A549 (cell line): Measurements from ENCODE around the gene IL6ST. TPM values are rescaled to one million over a fixed set of nuclear protein-coding genes. Genes with fewer than 3 reads are reported as not detected.

Source experiments
- ATAC-seq, 2 experiments: fragments of 200-7000 bp in 1 of 2; fragments of >200 bp in 1 of 2; cut with Nextera tagmentation in 1 of 2; cut with Tn5 transposase in 1 of 2; 3 replicates each; pipeline versions ENCODE4 v1.8.0 to v1.9.1; 2018 to 2020; ENCODE audit warnings: mild to moderate bottlenecking in 1 of 2, moderate library complexity in 1 of 2
- CTCF ChIA-PET: fragments of 300-600 bp; sonication (Branson Sonifier 250); formaldehyde crosslinking; extraction: SDS; loops from one replicate; lab custom pipeline; 2021; ENCODE audit warnings: antibody characterized with exemption, inconsistent platforms; lab: Yijun Ruan, JAX
- POLR2A ChIA-PET: fragments of 350-600 bp; formaldehyde crosslinking; extraction: SDS; loops from one replicate; lab custom pipeline; 2021; ENCODE audit warnings: antibody characterized with exemption, inconsistent platforms; lab: Yijun Ruan, JAX
- DNase-seq, 2 experiments: peaks; one replicate each; pipeline versions ENCODE4 v3.0.0 to v3.0.0-alpha.2; 2011 to 2016; ENCODE audit warnings: low read depth in 1 of 2, low spot score in 1 of 2
- FAIRE-seq: peaks from 2 replicates; lab custom pipeline; 2011; peaks lifted over from hg19 to GRCh38; lab: Jason Lieb, UNC
- H3K27ac ChIP-seq, 2 experiments: fragments of >200 bp; sonication (Bioruptor Twin); formaldehyde crosslinking; 3 replicates each; pipeline ENCODE4 v1.5.1; 2016 to 2017
- H3K4me1 ChIP-seq: fragments of >200 bp; sonication (Bioruptor Twin); formaldehyde crosslinking; 3 replicates; pipeline ENCODE4 v1.6.1; 2016
- H3K4me2 ChIP-seq: fragments of >200 bp; sonication (Bioruptor Twin); formaldehyde crosslinking; 3 replicates; pipeline ENCODE4 v1.6.1; 2016
- H3K4me3 ChIP-seq: fragments of >200 bp; sonication (Bioruptor Twin); formaldehyde crosslinking; 3 replicates; pipeline ENCODE4 v1.5.1; 2016
- H3K9me3 ChIP-seq: fragments of >200 bp; sonication (Bioruptor Twin); formaldehyde crosslinking; 3 replicates; pipeline ENCODE4 v1.6.1; 2016
- CBX8 ChIP-seq: fragments of 200-600 bp; sonication (generic); IDR thresholded peaks from 2 replicates; pipeline ENCODE4 v1.6.1; 2016
- CHD2 ChIP-seq: fragments of 150-350 bp; IDR thresholded peaks from 2 replicates; pipeline ENCODE4 v1.6.1; 2014; ENCODE audit warnings: low read length; ENCODE audit not compliant: partially characterized antibody
- CHD4 ChIP-seq: fragments of 200-600 bp; sonication (generic); IDR thresholded peaks from 2 replicates; pipeline ENCODE4 v1.6.1; 2016; ENCODE audit warnings: antibody characterized with exemption, mild to moderate bottlenecking, borderline replicate concordance
- EHMT2 ChIP-seq: fragments of 200-600 bp; sonication (generic); IDR thresholded peaks from 2 replicates; pipeline ENCODE4 v1.6.1; 2016; ENCODE audit warnings: antibody characterized with exemption, low read depth, mild to moderate bottlenecking, moderate library complexity
- EP300 ChIP-seq, 2 experiments: fragments of >200 bp; sonication (Bioruptor Twin); formaldehyde crosslinking; IDR thresholded peaks; 2 replicates in 1 of 2; 3 replicates in 1 of 2; pipeline ENCODE4 v1.6.1; 2016 to 2017
- FOSB ChIP-seq: fragments of 250-450 bp; sonication (Bioruptor Pico); IDR thresholded peaks from 2 replicates; pipeline ENCODE4 v1.5.0; 2020; ENCODE audit warnings: mild to moderate bottlenecking, moderate library complexity
- GATA3 ChIP-seq: IDR thresholded peaks from 2 replicates; pipeline ENCODE4 v1.6.1; 2012; ENCODE audit warnings: borderline replicate concordance
- HEYL ChIP-seq: fragments of 250-450 bp; sonication (Bioruptor Pico); IDR thresholded peaks from 2 replicates; pipeline ENCODE4 v1.8.0; 2021; ENCODE audit warnings: mild to moderate bottlenecking, moderate library complexity
- HOXA7 ChIP-seq: fragments of 250-450 bp; sonication (Bioruptor Pico); IDR thresholded peaks from 2 replicates; pipeline ENCODE4 v1.5.0; 2020; ENCODE audit warnings: mild to moderate bottlenecking, moderate library complexity
- KDM5A ChIP-seq: fragments of 200-600 bp; sonication (generic); IDR thresholded peaks from 2 replicates; pipeline ENCODE4 v1.6.1; 2016; ENCODE audit warnings: antibody characterized with exemption, mild to moderate bottlenecking
- NPAS2 ChIP-seq: fragments of 250-450 bp; sonication (Bioruptor Pico); IDR thresholded peaks from 2 replicates; pipeline ENCODE4 v1.8.0; 2022; ENCODE audit warnings: mild to moderate bottlenecking, moderate library complexity, borderline replicate concordance
- NR3C1 ChIP-seq: fragments of >200 bp; sonication (Bioruptor Twin); formaldehyde crosslinking; IDR thresholded peaks from 3 replicates; pipeline ENCODE4 v1.6.1; 2017
- POLR2AphosphoS2 ChIP-seq: conservative IDR thresholded peaks from 2 replicates; pipeline ENCODE4 v1.6.1; 2012; ENCODE audit warnings: low read length, improper control_type of control experiment, inconsistent platforms
- RFX5 ChIP-seq: fragments of 450-650 bp; IDR thresholded peaks from 2 replicates; pipeline ENCODE4 v1.7.1; 2014; ENCODE audit warnings: antibody characterized with exemption, mild to moderate bottlenecking, moderate library complexity
- RNF2 ChIP-seq: fragments of 200-600 bp; sonication (generic); IDR thresholded peaks from 2 replicates; pipeline ENCODE4 v1.6.1; 2016; ENCODE audit warnings: low read depth, mild to moderate bottlenecking, antibody characterized with exemption, moderate library complexity, borderline replicate concordance
- ZC3H11A ChIP-seq: fragments of 450-650 bp; IDR thresholded peaks from 2 replicates; pipeline ENCODE4 v1.6.1; 2014; ENCODE audit warnings: antibody characterized with exemption, mild to moderate bottlenecking
- ZFP36 ChIP-seq: fragments of 450-650 bp; IDR thresholded peaks from 2 replicates; pipeline ENCODE4 v1.6.1; 2014; ENCODE audit warnings: borderline replicate concordance; ENCODE audit not compliant: partially characterized antibody
- ZSCAN20 ChIP-seq: fragments of 250-450 bp; sonication (Bioruptor Pico); IDR thresholded peaks from 2 replicates; pipeline ENCODE4 v1.8.0; 2022; ENCODE audit warnings: mild to moderate bottlenecking, moderate library complexity
- WGBS: methylation state at CpG from one replicate; pipeline ENCODE4 v1.1.6; 2017; ENCODE audit errors: missing lambda C conversion rate; 5-methylcytosine and 5-hydroxymethylcytosine counted together
- polyA plus RNA-seq, 4 experiments: library from polyadenylated mRNA; depleted of rRNA in 3 of 4; stranded (reverse); fragments of >200 nt; fragmentation: RNase III in 1 of 4; extraction: RNeasy Plus Mini Kit Qiagen cat#74134 plus additional on column Dnase treatment in 1 of 4; gene quantifications; 2 replicates in 3 of 4; 3 replicates in 1 of 4; pipeline ENCODE4 v1.2.3, GENCODE V29; 2011 to 2017
- TF ChIP-seq, protein P1 (sequence below): fragments of 250-450 bp; sonication (Bioruptor Pico); IDR thresholded peaks from 2 replicates; pipeline ENCODE4 v1.5.0; 2020; ENCODE audit warnings: low read depth, mild to moderate bottlenecking, moderate library complexity
- TF ChIP-seq, protein P2 (sequence below): fragments of >200 bp; sonication (Bioruptor Twin); formaldehyde crosslinking; IDR thresholded peaks from 3 replicates; pipeline ENCODE4 v1.6.1; 2016
- TF ChIP-seq, protein P3 (sequence below): IDR thresholded peaks from 2 replicates; pipeline ENCODE4 v1.6.1; 2012
- TF ChIP-seq, protein P4 (sequence below): IDR thresholded peaks from 2 replicates; pipeline ENCODE4 v1.6.1; 2012
- TF ChIP-seq, protein P5 (sequence below): fragments of 450-650 bp; IDR thresholded peaks from 2 replicates; pipeline ENCODE4 v1.6.1; 2014; ENCODE audit warnings: antibody characterized with exemption

Gene IL6ST
- polyA plus RNA-seq, 2 of the 4 experiments (the other 2 are of a cell fraction) = 46.2 to 183 TPM

DNA sequence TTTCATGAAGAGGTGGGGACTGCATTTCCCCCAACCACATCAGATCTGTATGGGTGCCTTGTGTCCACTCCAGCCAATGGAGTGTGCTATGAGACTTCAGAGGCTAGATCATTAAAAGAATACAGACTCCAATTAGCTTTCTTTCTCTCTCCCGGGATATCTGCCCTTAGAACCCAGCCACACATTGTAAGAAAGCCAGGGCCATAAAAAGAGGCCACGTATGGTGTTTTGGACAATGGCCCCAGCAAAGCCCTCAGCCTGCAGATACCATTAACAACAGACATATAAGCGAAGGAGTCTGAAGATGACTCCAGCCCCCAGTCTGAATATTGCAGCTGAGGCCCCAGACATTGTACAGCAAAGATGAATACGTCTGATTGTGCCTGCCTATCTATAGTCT, 21.5 kb downstream of the IL6ST start:
- POLR2A ChIA-PET = no interaction called here

DNA sequence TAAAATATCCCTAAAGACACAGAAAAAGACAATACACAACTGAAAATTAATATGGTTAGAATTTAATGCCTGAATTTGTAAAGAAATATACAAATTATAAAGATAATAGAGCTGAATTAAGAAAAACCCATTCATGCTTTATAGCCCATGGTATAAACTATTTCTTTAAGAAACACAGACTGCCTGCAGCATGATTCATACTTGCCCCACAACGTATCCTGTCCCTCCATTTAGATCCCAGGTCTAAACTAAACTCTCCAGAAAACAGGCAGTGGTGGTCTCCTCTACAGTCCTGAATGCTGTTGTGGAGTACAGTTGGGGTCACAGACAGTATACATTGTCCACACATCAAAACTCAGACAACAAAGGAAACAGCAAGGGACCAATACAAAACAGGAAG, 24.8 kb downstream of the IL6ST start:
- Histone ChIP-seq H3K9me3 (no peaks in the 10 kb centered on the region), H3K4me3 (no peak overlapping the region), H3K4me1 (peaks cover 12% of the 10 kb centered on the region), H3K4me2 (peak overlapping the region; percentile 12; the same call in 1 of the 3 replicates), H3K27ac (peak overlapping the region in 1 of 2 experiments; percentile 44; a peak in 1 of 6 replicates)
- DNase-seq = no peak
- 0 out of 6 replicates have a peak, but pooled peaks of 1 of the 2 experiments have one; percentile 24 for ATAC-seq
- ChIA-PET POLR2A (no interaction called here), CTCF (interaction anchor here (1.2 kb wide), 3 partner anchors 12 to 231 kb away, joined by 3 to 4 read pairs (median 4); no protein-coding TSS in a partner anchor)
- no peak for TF ChIP-seq HEYL (CRISPR knock-in tag)
- 14% methylated on average over 1 of the region's 1 CpG for WGBS
- no peak for FAIRE-seq

More for the DNA sequence above, 21.5 kb downstream of the IL6ST start:
- CTCF ChIA-PET = interaction anchor here (0.6 to 1.1 kb wide), 2 partner anchors 10 to 37 kb away, joined by 3 read pairs; no protein-coding TSS in a partner anchor
- Histone ChIP-seq H3K27ac (no peak overlapping the region), H3K4me1 (peaks cover 15% of the 10 kb centered on the region), H3K9me3 (no peaks in the 10 kb centered on the region), H3K4me2 (no peak overlapping the region), H3K4me3 (no peak overlapping the region)
- ATAC-seq (no peak; a peak in 1 of 6 replicates), FAIRE-seq (no peak), DNase-seq (no peak)
- TF ChIP-seq EP300 (IDR thresholded peaks at IDR 0.05) (no peak), RNF2 (no peak), ZC3H11A (no peak), POLR2AphosphoS2 (no peak), NPAS2 (CRISPR knock-in tag) (no peak), CHD2 (no peak), NR3C1 (no peak), RFX5 (no peak), CHD4 (no peak), KDM5A (no peak), CBX8 (no peak), ZSCAN20 (CRISPR knock-in tag) (no peak), GATA3 (no peak), FOSB (CRISPR knock-in tag) (no peak)
- TF ChIP-seq, protein P1, sequence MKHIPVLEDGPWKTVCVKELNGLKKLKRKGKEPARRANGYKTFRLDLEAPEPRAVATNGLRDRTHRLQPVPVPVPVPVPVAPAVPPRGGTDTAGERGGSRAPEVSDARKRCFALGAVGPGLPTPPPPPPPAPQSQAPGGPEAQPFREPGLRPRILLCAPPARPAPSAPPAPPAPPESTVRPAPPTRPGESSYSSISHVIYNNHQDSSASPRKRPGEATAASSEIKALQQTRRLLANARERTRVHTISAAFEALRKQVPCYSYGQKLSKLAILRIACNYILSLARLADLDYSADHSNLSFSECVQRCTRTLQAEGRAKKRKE = no peak
- TF ChIP-seq, protein P2, sequence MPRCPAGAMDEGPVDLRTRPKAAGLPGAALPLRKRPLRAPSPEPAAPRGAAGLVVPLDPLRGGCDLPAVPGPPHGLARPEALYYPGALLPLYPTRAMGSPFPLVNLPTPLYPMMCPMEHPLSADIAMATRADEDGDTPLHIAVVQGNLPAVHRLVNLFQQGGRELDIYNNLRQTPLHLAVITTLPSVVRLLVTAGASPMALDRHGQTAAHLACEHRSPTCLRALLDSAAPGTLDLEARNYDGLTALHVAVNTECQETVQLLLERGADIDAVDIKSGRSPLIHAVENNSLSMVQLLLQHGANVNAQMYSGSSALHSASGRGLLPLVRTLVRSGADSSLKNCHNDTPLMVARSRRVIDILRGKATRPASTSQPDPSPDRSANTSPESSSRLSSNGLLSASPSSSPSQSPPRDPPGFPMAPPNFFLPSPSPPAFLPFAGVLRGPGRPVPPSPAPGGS = no peak
- TF ChIP-seq, protein P3, sequence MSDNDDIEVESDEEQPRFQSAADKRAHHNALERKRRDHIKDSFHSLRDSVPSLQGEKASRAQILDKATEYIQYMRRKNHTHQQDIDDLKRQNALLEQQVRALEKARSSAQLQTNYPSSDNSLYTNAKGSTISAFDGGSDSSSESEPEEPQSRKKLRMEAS = no peak
- TF ChIP-seq, protein P4, sequence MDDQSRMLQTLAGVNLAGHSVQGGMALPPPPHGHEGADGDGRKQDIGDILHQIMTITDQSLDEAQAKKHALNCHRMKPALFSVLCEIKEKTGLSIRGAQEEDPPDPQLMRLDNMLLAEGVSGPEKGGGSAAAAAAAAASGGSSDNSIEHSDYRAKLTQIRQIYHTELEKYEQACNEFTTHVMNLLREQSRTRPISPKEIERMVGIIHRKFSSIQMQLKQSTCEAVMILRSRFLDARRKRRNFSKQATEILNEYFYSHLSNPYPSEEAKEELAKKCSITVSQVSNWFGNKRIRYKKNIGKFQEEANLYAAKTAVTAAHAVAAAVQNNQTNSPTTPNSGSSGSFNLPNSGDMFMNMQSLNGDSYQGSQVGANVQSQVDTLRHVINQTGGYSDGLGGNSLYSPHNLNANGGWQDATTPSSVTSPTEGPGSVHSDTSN = no peak
- 94% methylated on average over 4 of the region's 4 CpGs for WGBS

DNA sequence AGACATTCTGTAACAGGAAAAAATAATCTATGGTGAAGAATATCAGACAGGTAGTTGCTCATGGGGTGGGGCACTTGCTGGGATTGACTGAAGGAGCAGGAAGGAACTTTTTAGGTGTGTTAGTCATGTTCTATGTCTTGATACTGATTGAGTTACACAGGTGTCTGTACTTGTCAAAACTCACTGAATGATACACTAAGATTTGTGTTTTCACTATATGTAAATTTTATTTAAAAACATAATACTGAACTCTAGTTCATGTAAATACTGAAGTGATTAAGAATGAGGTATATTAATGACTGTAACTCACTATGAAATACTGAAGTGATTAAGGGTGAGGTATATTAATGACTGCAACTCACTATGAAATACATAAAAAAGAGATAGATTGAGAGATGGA, 28.5 kb downstream of the IL6ST start:
- no peak for TF ChIP-seq EHMT2
- no peak for TF ChIP-seq HOXA7
- TF ChIP-seq CHD2 = no peak
- TF ChIP-seq CHD4 = no peak
- TF ChIP-seq, protein P3 = no peak
- TF ChIP-seq, protein P5, sequence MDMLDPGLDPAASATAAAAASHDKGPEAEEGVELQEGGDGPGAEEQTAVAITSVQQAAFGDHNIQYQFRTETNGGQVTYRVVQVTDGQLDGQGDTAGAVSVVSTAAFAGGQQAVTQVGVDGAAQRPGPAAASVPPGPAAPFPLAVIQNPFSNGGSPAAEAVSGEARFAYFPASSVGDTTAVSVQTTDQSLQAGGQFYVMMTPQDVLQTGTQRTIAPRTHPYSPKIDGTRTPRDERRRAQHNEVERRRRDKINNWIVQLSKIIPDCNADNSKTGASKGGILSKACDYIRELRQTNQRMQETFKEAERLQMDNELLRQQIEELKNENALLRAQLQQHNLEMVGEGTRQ = no peak
- no peak for TF ChIP-seq ZFP36
- TF ChIP-seq, protein P4 = no peak
- Histone ChIP-seq H3K27ac (no peak overlapping the region), H3K4me2 (no peak overlapping the region), H3K4me1 (peaks cover 12% of the 10 kb centered on the region), H3K9me3 (no peaks in the 10 kb centered on the region), H3K4me3 (no peak overlapping the region)
- ChIA-PET CTCF (interaction anchor here (1.0 kb wide), 1 partner anchor 106 kb away, joined by 3 read pairs; no protein-coding TSS in a partner anchor), POLR2A (no interaction called here)
- FAIRE-seq (no peak), DNase-seq (no peak), ATAC-seq (no peak)
